Adipocyte (in vitro differentiated cells): ENCODE measurements around the gene ID2.

ENCODE experiments used
- DNase-seq: peaks from one replicate; pipeline ENCODE4 v3.0.0-alpha.2; 2015; ENCODE audit warnings: low read depth
- H3K27me3 ChIP-seq: replicated peaks from 2 replicates; pipeline ENCODE4 v1.7.0; 2013; ENCODE audit warnings: mild to moderate bottlenecking, low read length, moderate library complexity; ENCODE audit not compliant: control insufficient read depth, insufficient read depth
- H3K36me3 ChIP-seq: 2 replicates; pipeline ENCODE4 v1.7.0; 2013; ENCODE audit warnings: low read length, mild to moderate bottlenecking, moderate library complexity; ENCODE audit not compliant: control insufficient read depth, insufficient read depth, severe bottlenecking
- H3K4me1 ChIP-seq: 2 replicates; pipeline ENCODE4 v1.7.0; 2013; ENCODE audit warnings: mild to moderate bottlenecking, low read length, moderate library complexity; ENCODE audit not compliant: control insufficient read depth, insufficient read depth
- H3K4me3 ChIP-seq: 2 replicates; pipeline ENCODE4 v1.7.0; 2013; ENCODE audit warnings: mild to moderate bottlenecking, low read length, moderate library complexity
- H3K9ac ChIP-seq: 2 replicates; pipeline ENCODE4 v1.7.0; 2013; ENCODE audit warnings: mild to moderate bottlenecking, low read length, moderate library complexity
- H3K9me3 ChIP-seq: 2 replicates; pipeline ENCODE4 v1.7.0; 2013; ENCODE audit warnings: mild to moderate bottlenecking, low read length, moderate library complexity; ENCODE audit not compliant: control insufficient read depth

ID2 gene

DNA sequence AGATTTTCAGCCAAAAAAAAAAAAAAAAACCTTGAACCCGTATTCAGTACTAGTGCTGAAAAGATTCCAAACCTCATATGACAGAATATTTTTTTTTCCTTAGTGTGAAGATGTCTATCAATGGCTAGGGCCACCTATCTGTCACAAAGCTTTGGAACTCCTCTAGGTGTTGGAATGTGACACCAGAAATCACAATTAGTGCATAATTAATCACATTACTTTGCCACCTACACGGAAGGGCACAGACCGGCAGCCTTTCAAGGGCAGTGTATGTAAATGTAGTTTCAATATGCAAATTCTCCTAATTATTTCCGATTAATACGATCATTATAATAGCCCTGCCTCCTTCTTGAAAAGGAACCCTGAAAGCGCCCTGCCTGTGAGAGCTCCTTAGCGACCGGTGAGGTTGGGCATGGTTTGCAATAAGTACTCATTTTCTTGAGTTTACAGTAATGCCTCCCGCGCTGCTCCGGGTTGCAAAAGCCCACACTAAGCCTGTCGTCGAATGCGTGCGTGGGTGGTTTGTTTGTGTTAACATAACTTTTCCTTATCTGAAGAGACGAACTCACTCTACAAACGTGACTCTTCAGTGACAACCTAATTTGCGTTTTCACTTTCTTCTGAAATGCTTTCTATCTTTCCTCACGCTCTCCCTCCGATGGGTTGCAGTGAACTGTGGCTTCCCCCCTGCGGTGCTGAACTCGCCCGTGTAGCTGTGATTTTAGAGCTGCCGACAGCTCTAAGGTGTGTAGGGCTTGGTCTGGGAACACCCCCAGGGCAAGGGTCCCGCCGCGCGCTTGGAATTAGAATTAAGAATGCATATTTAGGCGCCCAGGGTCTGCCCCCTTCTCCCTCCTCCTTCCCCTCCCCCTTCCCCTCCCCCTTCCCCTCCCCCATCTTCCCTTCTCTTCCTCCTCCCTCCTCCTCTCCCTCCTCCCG lies 765 bp upstream of the ID2 start:
- peak; percentile 93 for DNase-seq

DNA sequence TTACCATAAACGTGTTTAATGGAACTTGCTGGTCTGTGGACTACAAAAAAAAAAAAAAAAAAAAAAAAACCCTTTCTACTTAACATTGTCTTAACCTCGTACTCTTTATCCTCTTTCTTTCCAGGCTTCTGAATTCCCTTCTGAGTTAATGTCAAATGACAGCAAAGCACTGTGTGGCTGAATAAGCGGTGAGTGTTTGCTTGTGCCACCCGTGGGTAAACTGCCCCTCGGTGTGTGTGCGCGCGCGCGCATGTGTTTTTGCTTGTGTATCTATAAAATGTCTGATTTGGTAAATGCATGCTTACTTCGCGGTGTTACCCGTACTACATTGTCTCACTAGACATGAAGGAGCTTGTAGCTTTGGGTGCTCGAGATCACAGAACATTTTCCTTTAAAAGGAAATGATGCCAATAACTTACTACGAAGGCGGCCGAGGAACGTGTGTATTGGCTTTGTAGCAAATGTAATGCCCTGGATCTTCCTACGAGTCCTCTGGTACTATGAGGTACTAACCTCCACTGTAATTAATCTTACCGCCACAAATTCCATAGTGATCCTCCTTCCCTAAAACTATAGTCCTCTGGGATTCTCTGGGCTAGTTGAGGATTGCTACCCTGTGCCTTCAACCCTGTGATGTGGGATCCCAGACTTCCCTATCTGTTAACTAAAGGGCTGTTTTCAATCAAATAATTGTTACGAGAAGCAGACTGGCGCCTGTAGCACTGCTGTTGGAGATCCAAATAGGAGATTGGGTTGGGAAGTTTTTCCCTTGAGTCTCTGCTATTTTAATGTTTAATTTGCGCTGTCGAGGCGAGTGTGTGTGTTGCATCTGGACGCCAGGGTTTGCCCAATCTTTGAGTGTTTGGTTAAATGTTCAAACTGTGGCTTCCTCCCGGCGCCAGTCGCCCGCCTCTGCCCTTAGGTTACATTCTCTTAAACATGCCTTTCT lies 1.1 kb downstream of the ID2 start:
- H3K36me3 ChIP-seq, result no peaks in the 10 kb centered on the region
- peak overlapping the region; percentile 84 for H3K4me3 ChIP-seq
- H3K9ac ChIP-seq, result peak overlapping the region; percentile 93
- H3K9me3 ChIP-seq, result no peaks in the 10 kb centered on the region
- peak; percentile 85 for DNase-seq
- peaks cover 25% of the 10 kb centered on the region for H3K4me1 ChIP-seq
- H3K27me3 ChIP-seq, result no peaks in the 10 kb centered on the region

More for the DNA sequence above, 765 bp upstream of the ID2 start:
- H3K9me3 ChIP-seq, result no peaks in the 10 kb centered on the region
- peaks cover 39% of the 10 kb centered on the region for H3K4me1 ChIP-seq
- peak overlapping the region; percentile 98 for H3K9ac ChIP-seq
- no peaks in the 10 kb centered on the region for H3K36me3 ChIP-seq
- no peaks in the 10 kb centered on the region for H3K27me3 ChIP-seq
- peak overlapping the region; percentile 91 for H3K4me3 ChIP-seq

DNA sequence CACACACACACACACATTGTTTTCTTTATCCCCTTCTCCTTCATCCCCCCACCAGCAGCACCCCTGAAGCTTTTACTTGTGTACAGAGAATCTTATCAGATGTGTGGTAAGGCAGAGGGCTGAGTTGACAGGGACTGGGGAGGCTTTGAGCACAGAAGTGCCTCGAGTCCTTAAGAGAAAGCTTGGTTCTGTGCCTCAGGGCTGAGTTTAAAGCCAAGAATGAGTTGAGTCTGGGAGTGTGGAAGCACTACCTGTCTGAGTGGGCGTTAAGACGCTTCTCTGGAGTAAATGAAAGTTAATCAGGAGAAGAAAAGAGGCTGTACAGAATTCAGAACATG lies 2.7 kb downstream of the ID2 start:
- H3K9me3 ChIP-seq, result no peaks in the 10 kb centered on the region
- peaks cover 21% of the 10 kb centered on the region for H3K4me1 ChIP-seq
- H3K9ac ChIP-seq, result peak overlapping the region; percentile 84
- H3K36me3 ChIP-seq, result no peaks in the 10 kb centered on the region
- peak overlapping the region; percentile 84 for H3K4me3 ChIP-seq
- DNase-seq, result peak; percentile 60
- no peaks in the 10 kb centered on the region for H3K27me3 ChIP-seq

DNA sequence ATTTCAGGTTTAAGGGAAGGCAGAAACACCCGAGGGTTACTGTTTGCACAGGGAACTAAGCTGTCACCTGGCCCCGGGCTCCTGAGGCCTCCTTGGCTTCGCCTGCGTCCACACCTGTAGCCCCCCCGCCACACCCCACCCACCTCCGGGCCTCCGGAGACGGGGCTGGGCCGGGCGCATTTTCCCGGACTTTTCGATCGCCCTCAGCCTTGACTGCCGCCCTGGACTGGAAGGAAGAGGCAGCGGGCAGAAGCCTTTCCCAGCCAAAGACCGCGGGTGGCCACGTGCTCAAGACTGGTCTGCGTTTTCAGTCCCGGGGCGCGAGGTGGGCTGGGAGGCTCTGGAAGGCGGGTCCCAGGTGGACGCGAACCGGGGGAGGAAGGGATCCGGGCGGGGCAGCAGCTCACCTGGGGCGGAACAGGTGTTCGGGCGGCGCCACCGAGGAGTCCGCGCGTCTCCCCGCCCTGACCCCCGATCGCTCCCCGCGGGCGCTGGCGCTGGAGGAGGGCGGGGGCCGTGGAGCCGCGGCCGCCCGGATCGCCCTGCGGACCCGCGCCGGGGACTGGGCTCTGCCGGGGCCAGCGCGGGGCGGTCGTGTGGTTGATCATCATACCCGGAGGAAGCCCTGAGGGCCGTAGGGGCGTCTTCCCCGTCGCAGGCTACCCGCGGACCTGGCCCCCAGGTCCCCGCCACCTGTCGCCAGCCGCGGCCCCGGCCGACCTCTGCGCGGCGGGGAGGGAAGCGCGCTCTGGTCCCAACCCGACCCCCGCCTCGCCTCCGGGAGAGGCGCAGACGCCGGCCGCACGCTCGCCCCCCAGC lies 3.2 kb downstream of the ID2 start:
- Histone ChIP-seq H3K4me1 (peaks cover 15% of the 10 kb centered on the region), H3K4me3 (peak overlapping the region; percentile 84), H3K36me3 (no peaks in the 10 kb centered on the region), H3K9ac (peak overlapping the region; percentile 84), H3K27me3 (no peaks in the 10 kb centered on the region), H3K9me3 (no peaks in the 10 kb centered on the region)
- DNase-seq, result peak; percentile 67

DNA sequence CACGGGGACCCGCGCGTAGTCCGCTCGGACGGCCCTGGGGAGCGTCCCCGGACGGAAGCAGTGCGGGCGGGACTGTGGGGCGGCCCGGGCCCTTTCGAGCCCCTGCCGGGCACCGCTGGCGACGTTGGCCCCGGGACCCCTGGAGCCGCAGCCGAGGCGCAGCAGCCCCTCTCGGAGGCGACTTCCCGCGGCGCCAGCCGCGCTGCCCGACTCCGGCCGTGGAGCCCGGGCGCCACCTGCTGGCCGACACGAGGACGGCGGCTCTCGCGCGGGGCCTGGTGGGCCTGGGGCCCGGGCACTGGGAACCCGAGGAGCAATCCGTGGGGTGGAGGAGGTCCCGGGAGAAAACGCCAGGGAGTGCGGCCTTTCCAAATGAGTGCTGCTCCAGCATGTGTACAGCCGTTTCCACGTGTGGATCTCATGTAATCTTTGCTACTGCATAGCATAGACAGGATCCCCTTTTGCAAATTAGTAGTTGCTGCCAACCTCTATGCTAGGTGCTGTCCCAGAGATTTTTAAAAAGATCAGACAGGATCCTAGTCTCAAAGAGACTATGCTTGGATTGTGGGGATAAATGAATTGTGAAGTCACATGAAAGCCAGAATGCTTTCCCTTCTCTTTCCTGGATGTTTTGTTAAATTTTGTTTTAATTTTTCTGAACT lies 4.0 kb downstream of the ID2 start:
- Histone ChIP-seq H3K27me3 (no peaks in the 10 kb centered on the region), H3K4me3 (peak overlapping the region; percentile 84), H3K9me3 (no peaks in the 10 kb centered on the region), H3K4me1 (peaks cover 8% of the 10 kb centered on the region), H3K36me3 (no peaks in the 10 kb centered on the region), H3K9ac (peak overlapping the region; percentile 84)
- peak; percentile 79 for DNase-seq

DNA sequence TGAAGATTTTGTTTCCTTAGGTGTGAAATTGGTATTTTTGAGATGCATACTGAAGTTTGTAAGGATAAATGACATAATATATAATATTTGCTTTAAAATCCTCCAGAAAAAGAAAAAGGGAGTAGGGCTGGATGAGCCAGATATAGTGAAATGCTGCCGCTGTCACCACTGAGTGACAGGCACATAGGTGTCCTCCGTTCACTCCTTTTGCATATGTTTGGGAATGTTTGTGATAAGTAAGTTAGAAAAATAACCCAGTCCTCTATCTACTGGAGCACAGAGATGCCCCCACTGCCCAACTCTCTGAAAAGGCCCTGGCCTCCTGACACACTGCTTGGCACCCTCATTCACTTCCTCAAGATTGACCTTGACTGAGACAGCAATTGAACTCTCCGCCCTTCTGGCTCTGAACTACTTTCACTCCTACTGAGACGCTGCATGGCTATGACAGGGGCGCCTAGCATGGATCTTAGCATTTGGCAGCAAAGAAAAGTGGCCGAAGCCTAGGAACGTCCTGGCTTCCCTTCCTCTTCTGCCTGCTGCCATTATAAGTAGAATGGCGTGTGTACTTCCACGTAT lies 10.1 kb downstream of the ID2 start:
- Histone ChIP-seq H3K9ac (no peak overlapping the region), H3K4me3 (no peak overlapping the region), H3K27me3 (peaks cover 14% of the 10 kb centered on the region), H3K9me3 (no peaks in the 10 kb centered on the region), H3K4me1 (peaks cover 12% of the 10 kb centered on the region), H3K36me3 (no peaks in the 10 kb centered on the region)
- DNase-seq, result no peak

DNA sequence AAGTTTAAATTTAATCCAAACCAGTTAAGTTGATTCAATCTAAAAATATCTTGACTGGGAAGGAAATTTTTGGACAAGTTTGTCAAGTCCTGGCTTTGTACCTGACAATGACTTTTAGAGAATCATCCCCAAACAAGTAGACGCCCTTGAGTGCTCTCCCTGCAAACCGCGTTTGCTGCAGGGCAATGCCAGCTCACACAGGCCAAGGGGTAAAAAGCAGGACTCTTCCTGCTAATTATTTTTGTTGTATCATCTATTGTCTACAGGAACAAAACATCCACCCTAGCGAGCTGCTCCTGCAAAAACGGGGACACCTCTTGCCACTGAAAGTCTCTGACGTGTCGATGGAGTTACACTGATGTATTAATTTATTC lies 10.9 kb downstream of the ID2 start:
- DNase-seq, result no peak
- Histone ChIP-seq H3K4me3 (no peak overlapping the region), H3K36me3 (no peaks in the 10 kb centered on the region), H3K9me3 (peaks cover 4% of the 10 kb centered on the region), H3K9ac (no peak overlapping the region), H3K4me1 (peaks cover 12% of the 10 kb centered on the region), H3K27me3 (peaks cover 15% of the 10 kb centered on the region)

DNA sequence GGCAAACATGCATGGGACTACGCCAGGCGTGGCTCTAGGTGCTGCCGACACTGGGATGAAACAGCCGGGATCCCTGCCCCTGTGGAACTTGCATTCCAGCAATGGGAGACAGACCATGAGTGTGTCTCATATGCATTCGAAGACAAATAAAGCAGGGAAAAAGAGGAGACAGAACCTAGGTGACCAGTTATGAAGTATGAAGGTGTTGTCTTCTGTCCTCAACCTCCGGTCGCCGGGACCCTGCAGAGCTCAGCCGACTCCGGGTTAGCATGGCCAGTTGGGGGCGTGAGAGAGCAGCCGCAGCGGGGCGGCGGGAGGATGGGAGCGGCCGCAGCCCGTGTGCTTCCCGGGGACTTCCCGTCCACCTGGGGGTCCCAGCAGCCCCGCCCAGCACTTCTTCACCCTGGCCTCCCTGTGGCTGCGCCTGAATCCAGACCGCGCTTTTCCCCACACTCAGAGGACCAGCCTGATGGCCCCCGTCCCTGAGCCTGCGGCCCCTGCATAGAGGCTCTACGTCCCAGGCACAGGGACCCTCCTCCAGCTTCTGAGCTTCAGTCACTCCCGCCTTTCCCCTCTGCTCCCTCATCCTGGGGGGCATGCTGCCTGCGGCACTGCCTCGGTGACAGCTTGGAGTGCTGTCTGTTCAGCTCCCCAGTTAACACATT lies 11.4 kb downstream of the ID2 start:
- peak overlapping the region; percentile 56 for H3K4me3 ChIP-seq
- H3K4me1 ChIP-seq, result peaks cover 12% of the 10 kb centered on the region
- H3K36me3 ChIP-seq, result no peaks in the 10 kb centered on the region
- no peak overlapping the region for H3K9ac ChIP-seq
- DNase-seq, result peak; percentile 14
- H3K27me3 ChIP-seq, result peaks cover 15% of the 10 kb centered on the region
- H3K9me3 ChIP-seq, result peaks cover 6% of the 10 kb centered on the region

DNA sequence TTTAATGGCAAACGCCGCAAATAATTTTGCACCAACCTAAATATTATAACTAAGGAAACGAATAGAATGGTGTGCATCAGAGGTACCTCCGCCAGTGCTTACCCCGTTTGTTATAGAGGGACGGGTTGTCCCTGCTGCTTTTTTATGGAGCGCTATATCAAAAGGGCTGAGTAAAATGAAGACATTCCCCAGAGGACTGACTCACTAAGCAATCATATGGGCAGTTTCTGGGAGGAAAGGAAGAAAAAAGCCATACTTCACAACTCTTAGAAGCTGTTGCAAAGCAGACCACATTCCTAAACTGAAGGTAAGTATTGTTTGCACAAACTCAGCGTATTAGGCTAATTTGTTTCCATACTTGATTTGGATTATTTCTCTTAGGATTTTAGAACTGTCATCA lies 12.9 kb downstream of the ID2 start:
- peak; percentile 16 for DNase-seq
- no peaks in the 10 kb centered on the region for H3K36me3 ChIP-seq

DNA sequence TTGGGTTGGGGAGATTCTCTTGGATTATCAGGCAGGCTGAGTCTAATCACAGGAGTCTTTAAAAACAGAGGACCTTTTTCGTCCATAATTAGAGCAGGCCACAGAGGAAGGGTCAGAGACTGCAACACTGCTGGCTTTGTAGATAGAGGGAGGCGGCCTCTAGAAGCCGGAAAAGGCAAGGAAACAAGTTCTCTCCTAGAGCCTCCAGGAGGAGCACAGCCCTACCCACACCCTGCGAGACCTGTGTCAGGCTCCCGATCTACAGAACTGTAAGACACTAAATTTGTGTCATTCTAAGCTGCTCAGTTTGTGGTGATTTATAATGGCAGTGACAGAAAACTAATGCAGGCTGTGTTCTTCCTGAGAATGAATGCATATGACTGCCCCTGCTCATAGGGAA lies 15.3 kb downstream of the ID2 start:
- no peak for DNase-seq

More for the DNA sequence above, 12.9 kb downstream of the ID2 start:
- H3K4me1 ChIP-seq, result peaks cover 12% of the 10 kb centered on the region
- H3K9ac ChIP-seq, result no peak overlapping the region
- H3K27me3 ChIP-seq, result peaks cover 15% of the 10 kb centered on the region
- peaks cover 6% of the 10 kb centered on the region for H3K9me3 ChIP-seq
- H3K4me3 ChIP-seq, result no peak overlapping the region

More for the DNA sequence above, 15.3 kb downstream of the ID2 start:
- peaks cover 12% of the 10 kb centered on the region for H3K4me1 ChIP-seq
- peaks cover 6% of the 10 kb centered on the region for H3K9me3 ChIP-seq
- no peaks in the 10 kb centered on the region for H3K36me3 ChIP-seq
- H3K4me3 ChIP-seq, result no peak overlapping the region
- H3K9ac ChIP-seq, result no peak overlapping the region
- H3K27me3 ChIP-seq, result peaks cover 15% of the 10 kb centered on the region
